ENCODE data around the gene TERT. TPM values are rescaled to one million over a fixed set of nuclear protein-coding genes. Genes with fewer than 3 reads are reported as not detected.

The TERT gene
- total and polyA plus RNA-seq, 2 of the 8 experiments (the other 6 are each of a cell fraction or from before 2014, with no cell fraction given): 13.1 to 23.1 TPM

DNA sequence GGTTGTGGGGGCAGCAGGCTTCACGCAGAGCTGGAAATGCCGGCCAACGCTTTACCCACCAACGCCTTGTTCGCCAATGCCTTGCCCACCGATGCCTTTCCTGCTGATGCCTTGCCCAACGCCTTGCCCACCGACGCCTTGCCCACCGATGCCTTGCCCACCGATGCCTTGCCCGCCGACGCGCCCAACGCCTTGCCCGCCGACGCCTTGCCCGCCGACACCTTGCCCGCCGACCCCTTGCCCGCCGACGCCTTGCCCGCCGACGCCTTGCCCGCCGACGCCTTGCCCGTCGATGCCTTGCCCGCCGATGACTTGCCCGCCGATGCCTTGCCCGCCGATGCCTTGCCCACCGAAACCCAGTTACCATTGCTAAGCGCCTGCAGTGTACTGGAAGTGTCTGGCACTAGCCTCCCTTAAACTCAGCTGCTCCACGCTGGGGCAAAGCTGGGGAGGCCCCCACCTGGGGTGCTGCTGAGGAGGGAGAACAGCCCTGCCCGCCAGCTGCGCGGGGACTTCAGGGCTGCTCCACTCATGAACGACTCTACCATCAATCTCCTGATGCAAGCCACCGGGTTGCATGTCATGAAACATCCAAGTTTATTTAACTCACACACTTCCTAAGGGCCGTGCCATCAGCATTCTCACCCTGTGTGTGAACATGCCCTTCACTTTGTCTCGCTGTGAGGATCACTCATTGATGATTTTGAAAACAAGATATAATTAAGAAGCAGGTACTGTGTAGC is 67.9 kb downstream of the TERT start:
- Histone ChIP-seq H3K4me2 (ENCODE audit: insufficient read depth in 1 of 2, low read depth in 2 of 2, low read length in 2 of 2) (no peak overlapping the region), H3K27me3 (replicated peaks in 1 of 4; ENCODE audit: control insufficient read depth in 3 of 4, extremely low read depth in 1 of 4, insufficient read depth in 3 of 4, low read length in 3 of 4) (no peaks in the 10 kb centered on the region; a peak in 1 of 7 replicates), H3K79me2 (ENCODE audit: control insufficient read depth in 1 of 2, insufficient read depth in 2 of 2, low read length in 2 of 2) (no peaks in the 10 kb centered on the region), H4K20me1 (replicated peaks in 1 of 2; ENCODE audit: control insufficient read depth in 1 of 2, insufficient read depth in 2 of 2, low read length in 2 of 2) (peaks cover 0 to 3% of the 10 kb centered on the region in 2 experiments), H3K4me1 (replicated peaks in 1 of 4; ENCODE audit: control insufficient read depth in 3 of 4, insufficient read depth in 4 of 4, low read length in 3 of 4) (peaks cover 0 to 5% (median 1%) of the 10 kb centered on the region in 4 experiments; a peak in 3 of 7 replicates), H3K9ac (replicated peaks in 1 of 4; ENCODE audit: extremely low read depth in 1 of 4, low read depth in 3 of 4, low read length in 3 of 4) (no peak overlapping the region), H3K79me1 (ENCODE audit: low read depth, low read length) (no peaks in the 10 kb centered on the region), H3K27ac (ENCODE audit: low read depth, low read length) (no peak overlapping the region), H2BK20ac (ENCODE audit: low read length) (no peak overlapping the region), H4K5ac (ENCODE audit: insufficient read length, low read depth, low read length) (no peak overlapping the region), H2BK120ac (replicated peaks; ENCODE audit: low read depth, low read length) (no peak overlapping the region), H3K36me3 (ENCODE audit: control insufficient read depth in 2 of 4, insufficient read depth in 4 of 4, low read length in 3 of 4) (no peaks in the 10 kb centered on the region), H3K18ac (ENCODE audit: extremely low read depth, low read length) (no peak overlapping the region), H3K14ac (ENCODE audit: insufficient read length) (no peak overlapping the region), H3K56ac (replicated peaks; ENCODE audit: insufficient read length, low read depth, low read length) (no peak overlapping the region), H2BK5ac (ENCODE audit: low read depth, low read length) (no peak overlapping the region), H3K4me3 (ENCODE audit: extremely low read depth in 1 of 4, insufficient read depth in 2 of 4, low read depth in 3 of 4, low read length in 4 of 4) (no peak overlapping the region), H3K9me3 (ENCODE audit: insufficient read depth in 2 of 2, low read depth in 1 of 2, low read length in 1 of 2) (peaks cover 0 to 4% of the 10 kb centered on the region in 2 experiments; a peak in 1 of 4 replicates), H3K23ac (ENCODE audit: insufficient read length) (no peak overlapping the region), H2BK15ac (ENCODE audit: low read length) (no peak overlapping the region), H4K91ac (replicated peaks; ENCODE audit: insufficient read length, low read length) (no peak overlapping the region), H3K23me2 (ENCODE audit: low read depth, low read length) (peaks cover 5% of the 10 kb centered on the region; the same call in 1 of the 2 replicates), H2BK12ac (ENCODE audit: low read depth, low read length) (no peak overlapping the region), H2AK5ac (ENCODE audit: low read depth, low read length) (no peak overlapping the region), H3K4ac (replicated peaks; ENCODE audit: insufficient read length, low read depth, low read length) (no peak overlapping the region), H2AFZ (ENCODE audit: low read length) (no peak overlapping the region), H4K8ac (ENCODE audit: extremely low read depth, insufficient read depth, low read length) (no peak overlapping the region)
- CTCF ChIA-PET (ENCODE audit: partially characterized antibody): interaction anchor here (0.8 to 1.2 kb wide), 2 partner anchors 53 to 59 kb away, joined by 3 to 6 read pairs; no protein-coding TSS in a partner anchor
- FAIRE-seq (no peak), DNase-seq (ENCODE audit: low read depth in 1 of 2, low spot score in 2 of 2) (no peak)
- POLR2A ChIA-PET (ENCODE audit: partially characterized antibody): interaction anchor here (0.9 kb wide), 1 partner anchor 46 kb away, joined by 3 read pairs; no protein-coding TSS in a partner anchor
- 89% methylated on average over 20 of the region's 50 CpGs; no CpG with 5 or more reads in 1 of the 2 experiments for WGBS, 2 experiments (ENCODE audit: extremely low coverage in 1 of 2, insufficient coverage in 1 of 2, insufficient read length in 1 of 2, insufficient replicate concordance in 2 of 2, low coverage in 1 of 2, low lambda C conversion rate in 2 of 2, missing lambda C conversion rate in 1 of 2)
- TF ChIP-seq KDM5A (IDR thresholded peaks at IDR 0.05; ENCODE audit: low read length) (no peak), CREB1 (IDR thresholded peaks at IDR 0.05) (no peak), CTCF (IDR thresholded peaks at IDR 0.05; ENCODE audit: control extremely low read depth in 1 of 3, insufficient read depth in 1 of 3, low read depth in 1 of 3, low read length in 3 of 3) (no peak), TBP (IDR thresholded peaks at IDR 0.05; ENCODE audit: low read depth, low read length) (no peak), RNF2 (IDR thresholded peaks at IDR 0.05; ENCODE audit: borderline replicate concordance, low read depth, low read length, missing control alignments, poor library complexity, severe bottlenecking) (no peak), TCF12 (IDR thresholded peaks at IDR 0.05; ENCODE audit: low read depth, low read length) (no peak)
